Globus pallidus (tissue), 1 donor: ENCODE results near the gene LPAR3.
A peak's percentile ranks its signal among the peaks of the same experiment; 100 is the strongest.

Source experiments
- DNase-seq: peaks from one replicate; pipeline ENCODE4 v3.0.0-alpha.2; 2015; ENCODE audit warnings: low spot score

Gene LPAR3

GRCh38 chr1:84825161-84825560 is 67.8 kb downstream of the LPAR3 start:
- DNase-seq: no peak

- no peak for DNase-seq
Observed at GRCh38 chr1:84823991-84824390, 69.0 kb downstream of the LPAR3 start.

DNA sequence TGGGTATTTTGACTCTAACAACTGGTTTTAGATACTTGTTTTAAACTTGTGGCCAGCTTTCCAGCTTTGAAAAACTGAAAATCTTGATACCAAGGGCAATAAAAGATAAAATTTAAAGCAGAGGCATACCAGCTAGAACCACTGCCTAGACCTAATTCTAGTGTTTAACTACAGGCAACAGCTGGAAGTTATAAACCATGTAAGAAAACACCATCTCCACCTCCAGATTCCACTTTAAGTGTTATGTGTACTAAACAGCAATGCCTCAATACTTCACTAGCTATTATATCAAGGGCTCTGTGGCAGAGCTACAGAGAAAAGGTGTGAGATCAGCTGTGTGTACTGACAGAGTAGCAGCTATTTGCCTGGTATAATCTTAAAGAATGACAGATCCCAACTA is 69.5 kb downstream of the LPAR3 start:
- no peak for DNase-seq

- no peak for DNase-seq
Observed at GRCh38 chr1:84810343-84810742, 82.7 kb downstream of the LPAR3 start.

GRCh38 chr1:84809023-84809422 is 84.0 kb downstream of the LPAR3 start:
- no peak for DNase-seq

DNA sequence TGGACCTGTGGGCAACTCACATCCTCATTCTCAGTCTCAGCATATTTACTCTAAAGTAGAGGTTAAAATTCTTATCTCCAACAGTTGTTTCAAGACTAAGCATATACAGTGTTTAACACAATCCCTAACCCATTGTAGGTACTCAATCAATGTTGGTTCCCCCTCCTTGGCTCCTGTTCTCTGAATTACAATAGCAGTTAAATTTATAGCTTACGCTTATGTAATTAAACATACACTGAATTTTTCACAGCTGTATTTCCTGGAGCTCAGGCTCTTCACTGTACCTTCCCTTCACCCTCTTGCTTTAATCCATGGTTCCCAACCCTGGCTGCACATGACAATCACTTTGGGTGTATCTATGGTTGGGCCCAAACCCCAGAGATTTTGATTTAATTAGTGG is 89.4 kb downstream of the LPAR3 start:
- no peak for DNase-seq

GRCh38 chr1:84802567-84803232 is 90.3 kb downstream of the LPAR3 start:
- DNase-seq: no peak

- DNase-seq: no peak
Observed at GRCh38 chr1:84800090-84801073, 92.6 kb downstream of the LPAR3 start.

- no peak for DNase-seq
Observed at GRCh38 chr1:84797603-84798002, 95.4 kb downstream of the LPAR3 start.

GRCh38 chr1:84795966-84796600 is 96.9 kb downstream of the LPAR3 start:
- DNase-seq: no peak

DNA sequence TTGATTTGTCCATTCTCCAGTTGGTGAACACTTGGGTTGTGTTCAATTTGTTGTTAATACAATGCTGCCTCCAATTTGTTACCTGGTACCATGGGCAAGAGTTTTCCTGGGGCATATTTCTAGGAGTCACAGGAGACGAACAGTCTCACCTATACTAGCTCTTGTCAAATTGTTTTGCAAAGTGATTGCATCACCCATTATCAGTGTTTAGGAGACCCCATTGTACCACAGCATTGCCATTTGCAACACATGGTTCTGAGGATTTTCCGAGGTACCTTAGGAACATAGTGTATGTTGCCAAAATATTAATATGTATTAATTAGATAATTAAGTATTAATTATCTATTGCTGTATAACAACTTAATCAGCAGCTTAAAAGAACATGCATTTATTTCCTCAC is 97.8 kb downstream of the LPAR3 start:
- no peak for DNase-seq

GRCh38 chr1:84792421-84792820 is 100.6 kb downstream of the LPAR3 start:
- no peak for DNase-seq

DNA sequence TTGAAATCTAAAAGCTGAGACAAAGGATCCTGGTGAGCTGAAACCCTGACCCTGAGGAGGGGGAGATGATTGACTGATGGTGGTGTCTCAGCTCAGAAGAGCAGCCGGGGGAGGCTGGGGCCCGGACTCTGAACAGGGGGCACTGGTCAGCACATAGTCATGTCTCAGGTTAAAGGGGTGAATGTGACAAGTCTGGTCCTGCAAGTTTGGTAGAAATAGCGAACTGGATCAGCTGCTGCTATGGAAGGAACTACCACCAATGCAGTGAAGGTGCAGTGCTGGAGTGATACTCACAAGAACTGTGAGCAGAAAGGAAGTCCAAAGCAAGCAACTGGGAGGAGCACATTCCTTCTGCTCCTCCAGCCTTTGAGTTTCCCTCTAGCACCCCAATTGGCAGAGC is 104.0 kb downstream of the LPAR3 start:
- no peak for DNase-seq

DNA sequence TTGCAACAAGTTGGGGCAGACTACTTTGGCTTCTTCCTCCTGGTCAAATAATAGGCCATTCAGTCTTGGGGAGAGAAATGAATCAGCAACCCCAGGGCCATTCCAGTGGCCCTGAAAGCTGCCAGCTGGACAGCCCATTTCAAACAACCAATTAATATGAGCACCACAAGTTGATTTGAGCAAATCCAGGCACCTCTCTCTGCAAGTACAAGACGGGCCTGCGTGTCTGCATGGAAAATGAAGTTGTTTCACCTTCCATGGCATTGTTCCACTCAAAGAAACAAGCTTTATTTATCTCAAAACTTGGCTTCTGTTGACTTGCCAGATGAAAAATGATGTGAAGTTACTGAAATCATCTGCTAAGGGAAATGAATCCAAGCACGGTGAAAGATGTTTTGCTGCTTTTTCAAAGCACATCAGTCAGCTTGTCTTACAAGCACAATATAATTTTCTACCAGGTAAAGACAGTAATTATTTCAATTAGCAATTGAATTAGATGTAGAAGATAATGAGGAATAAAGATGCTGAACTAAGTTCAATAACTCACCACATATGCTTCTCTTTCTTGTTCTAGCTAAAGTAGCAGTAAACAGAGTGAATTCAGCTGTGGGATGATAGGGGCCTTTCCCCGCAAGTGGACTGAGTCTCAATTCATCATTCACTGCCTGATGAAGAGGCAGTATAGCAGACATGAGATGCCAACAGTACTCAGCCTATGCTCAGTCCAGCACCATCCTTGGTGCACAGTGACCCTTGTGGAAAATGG is 107.6 kb downstream of the LPAR3 start:
- no peak for DNase-seq

DNA sequence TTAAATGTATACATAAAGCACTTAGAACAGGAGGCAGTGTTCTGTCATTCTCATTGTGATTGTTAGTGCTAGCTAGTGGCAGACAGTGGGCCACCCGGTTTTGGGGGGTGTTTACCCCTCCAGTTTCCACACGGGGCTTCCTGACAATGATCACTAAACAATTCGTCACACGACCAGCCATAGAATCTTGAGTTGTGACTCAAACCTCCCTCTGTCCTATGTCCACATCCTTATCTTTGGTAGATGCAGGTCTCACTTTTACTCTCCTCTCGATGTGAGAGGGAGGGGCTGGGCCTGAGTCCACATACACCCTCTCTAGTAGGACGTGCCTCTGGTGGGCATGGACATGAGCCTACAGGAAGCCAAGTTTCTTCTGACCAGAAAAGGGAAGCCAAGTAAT is 110.1 kb downstream of the LPAR3 start:
- no peak for DNase-seq

DNA sequence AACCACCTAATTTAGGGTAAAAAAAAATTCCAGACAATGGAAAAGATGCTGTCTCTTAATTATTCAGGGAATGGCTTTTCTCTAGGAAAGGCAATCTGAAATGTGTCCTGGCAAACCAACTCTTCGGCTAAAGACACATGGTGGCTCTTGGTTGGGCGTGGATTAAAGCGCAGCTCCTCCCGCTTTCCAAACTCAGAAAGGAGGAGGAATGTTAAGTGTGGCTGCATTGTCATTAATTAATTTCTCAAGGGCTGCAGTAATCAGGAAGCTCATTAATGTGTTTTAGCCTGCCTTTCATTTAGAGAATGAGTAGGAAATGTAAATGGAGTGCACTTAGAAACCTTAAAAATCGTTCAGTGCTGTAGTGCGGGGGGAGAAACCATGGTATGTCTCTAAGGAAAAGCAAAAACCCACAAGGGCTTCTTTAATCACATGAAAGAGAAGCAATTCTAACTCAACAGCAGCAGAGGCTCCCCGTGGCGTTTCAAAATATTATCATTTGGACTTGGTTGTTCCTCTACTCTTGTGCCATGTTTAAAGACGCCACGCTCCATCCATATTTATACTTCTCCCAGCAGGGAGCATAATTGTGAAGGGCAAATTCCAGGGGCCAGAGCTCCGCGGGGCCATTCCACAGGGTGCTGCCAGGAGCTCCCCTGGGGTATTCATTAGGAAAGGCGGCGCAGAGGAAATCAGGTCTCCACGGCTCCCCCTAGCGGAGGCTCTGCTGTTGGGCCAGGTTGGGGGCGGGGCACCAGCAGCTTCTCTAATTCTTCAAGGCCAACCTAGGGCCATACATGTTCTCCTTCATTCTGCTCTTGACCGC is 110.8 kb downstream of the LPAR3 start:
- peak; percentile 41 for DNase-seq

DNA sequence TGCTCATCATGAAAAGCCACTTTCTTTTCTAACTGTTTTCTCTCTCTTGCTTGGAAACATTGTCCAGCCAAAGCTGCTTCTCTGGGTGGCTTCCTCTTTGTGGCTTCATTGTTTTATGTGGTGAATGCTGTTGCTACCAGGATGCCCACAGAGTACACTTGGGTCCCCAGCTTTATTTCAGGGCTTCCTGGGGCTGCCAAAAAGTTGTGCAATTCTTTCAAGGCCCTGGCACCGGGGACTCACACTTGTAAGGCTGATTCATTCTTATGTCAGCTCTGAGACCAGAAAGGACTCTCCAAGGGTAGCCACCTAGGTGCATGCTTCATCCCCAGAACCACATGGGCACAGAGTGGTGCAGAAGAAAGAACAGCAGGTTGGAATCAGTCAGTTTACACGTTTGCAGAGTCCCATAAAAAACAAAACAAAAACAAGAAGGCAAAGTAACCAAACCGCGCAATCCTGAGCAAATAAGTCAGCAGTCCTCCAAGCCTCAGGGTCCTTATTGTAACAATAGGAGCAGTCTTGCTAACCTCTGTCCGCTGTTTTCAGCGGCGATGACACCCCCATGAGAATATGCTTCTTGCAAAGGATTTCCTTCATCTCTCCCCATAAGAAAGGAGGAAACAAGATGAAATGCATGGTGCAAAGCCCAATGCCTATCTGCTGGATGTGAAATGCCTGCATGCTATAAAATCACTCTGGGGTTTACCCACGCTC is 112.8 kb downstream of the LPAR3 start:
- no peak for DNase-seq

- DNase-seq: no peak
Observed at GRCh38 chr1:84776639-84777038, 116.4 kb downstream of the LPAR3 start.

DNA sequence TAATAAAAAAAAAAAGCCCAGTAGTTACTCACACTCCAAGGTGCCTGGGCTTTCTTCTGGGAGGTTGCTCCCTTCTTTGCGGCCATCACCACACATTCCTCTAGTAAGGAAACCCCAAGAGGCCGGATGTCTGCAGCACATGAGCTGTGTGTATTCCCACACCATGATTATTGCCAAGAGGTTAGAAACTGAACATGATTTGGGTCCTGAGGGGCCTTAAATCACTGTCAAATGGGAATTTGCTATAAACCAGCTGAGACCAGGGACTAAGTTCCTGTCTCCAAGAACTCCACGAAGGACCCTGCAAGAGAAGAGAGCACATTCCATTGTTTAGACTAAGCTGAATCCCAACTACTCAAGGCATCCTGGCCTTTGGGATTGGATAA is 117.5 kb downstream of the LPAR3 start:
- no peak for DNase-seq

- no peak for DNase-seq
Observed at GRCh38 chr1:84774669-84775534, 118.1 kb downstream of the LPAR3 start.
